Calu3 (cell line): ENCODE data around the gene GAS6. TPM values are rescaled to one million over a fixed set of nuclear protein-coding genes. Genes with fewer than 3 reads are reported as not detected.

Source experiments
- BruUV-seq: library from RNA; stranded (reverse); fragments of 400-500 nt; replicated peaks from 2 replicates; lab custom pipeline; 2021; lab: Mats Ljungman, UMichigan
- CTCF ChIA-PET: fragments of 300-600 bp; sonication (Branson Sonifier 250); formaldehyde crosslinking; loops from one replicate; lab custom pipeline; 2022; ENCODE audit warnings: antibody characterized with exemption; lab: Charles Lee
- DNase-seq: peaks from one replicate; pipeline ENCODE4 v3.0.0; 2022
- H3K27ac Mint-ChIP-seq: one replicate; pipeline ENCODE4 v1.8.0; 2022; ENCODE audit warnings: mixed read lengths; ENCODE audit not compliant: unreplicated experiment
- H3K27me3 Mint-ChIP-seq: one replicate; pipeline ENCODE4 v1.8.0; 2022; ENCODE audit warnings: mixed read lengths; ENCODE audit not compliant: unreplicated experiment
- H3K36me3 Mint-ChIP-seq: one replicate; pipeline ENCODE4 v1.8.0; 2022; ENCODE audit warnings: mild to moderate bottlenecking, moderate library complexity, mixed read lengths; ENCODE audit not compliant: insufficient read depth, unreplicated experiment
- H3K4me1 Mint-ChIP-seq: one replicate; pipeline ENCODE4 v1.8.0; 2022; ENCODE audit warnings: mild to moderate bottlenecking, low read depth, mixed read lengths; ENCODE audit not compliant: unreplicated experiment
- H3K4me3 Mint-ChIP-seq: one replicate; pipeline ENCODE4 v1.8.0; 2022; ENCODE audit warnings: mild to moderate bottlenecking, low read depth, moderate library complexity, mixed read lengths; ENCODE audit not compliant: unreplicated experiment
- H3K9me3 Mint-ChIP-seq: one replicate; pipeline ENCODE4 v1.8.0; 2022; ENCODE audit warnings: low read depth, mixed read lengths; ENCODE audit not compliant: unreplicated experiment
- intact Hi-C: fragments of 100-400 bp; cut with micrococcal nuclease; formaldehyde crosslinking; loops from one replicate; pipeline ENCODE4 v1.10.0; 2022; ENCODE audit not compliant: unreplicated experiment
- total RNA-seq: library from RNA; stranded (reverse); gene quantifications from 2 replicates; pipeline ENCODE4 v1.2.3, GENCODE V29; 2022
- TF ChIP-seq, protein P1 (sequence below): fragments of 200-600 bp; IDR thresholded peaks from one replicate; pipeline ENCODE4 v1.8.0; 2022; ENCODE audit warnings: antibody characterized with exemption; ENCODE audit not compliant: unreplicated experiment

GAS6 gene
- total RNA-seq, 1 experiment from 2014 or later, result 0.42 TPM

DNA sequence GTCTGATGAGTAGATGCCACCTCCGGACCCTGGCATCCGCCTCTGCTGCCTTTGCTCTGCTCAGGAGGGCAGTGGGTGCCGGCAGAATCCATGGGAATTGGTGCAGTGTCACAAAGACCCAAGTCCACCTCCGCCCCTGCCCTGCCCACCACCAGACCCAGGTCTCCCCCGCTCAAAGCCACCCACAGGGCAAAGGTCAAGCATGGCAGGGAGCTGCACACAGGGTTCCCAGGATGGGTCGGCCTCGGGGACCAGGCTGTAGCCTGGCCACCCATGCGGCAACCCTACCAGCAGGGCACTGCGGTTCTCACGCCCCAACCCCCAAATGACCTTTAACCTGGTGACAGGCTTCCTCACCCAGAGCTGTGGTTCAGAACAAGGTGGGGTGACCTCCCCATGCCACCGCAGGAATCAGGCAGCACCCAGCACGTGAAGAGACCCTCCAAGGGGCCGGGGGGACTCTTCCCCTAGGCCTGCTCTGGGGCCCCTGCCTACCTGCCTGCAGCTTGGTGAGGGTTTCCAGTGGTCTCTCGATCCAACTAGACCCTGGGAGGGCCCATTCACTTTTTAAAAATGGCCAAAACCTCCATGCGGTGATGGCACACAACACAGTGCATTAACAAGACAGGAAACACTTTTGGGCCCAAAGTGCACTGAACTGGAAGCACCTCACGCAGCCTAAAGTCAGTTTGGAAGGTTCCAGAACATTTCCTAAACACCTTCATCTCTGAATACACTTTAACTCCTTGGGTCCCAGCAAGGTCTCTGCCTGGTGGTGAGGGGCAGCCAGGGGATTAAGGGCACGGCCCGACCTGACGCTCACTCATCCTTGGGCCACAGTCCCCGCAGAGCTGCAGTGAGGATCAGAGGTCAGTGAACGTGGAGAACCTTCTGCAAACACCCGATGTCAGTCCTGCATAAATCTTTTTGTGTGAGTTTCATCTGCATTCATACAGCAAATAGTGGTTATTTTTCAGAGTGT lies 11.0 kb downstream of the GAS6 start:
- H3K36me3 Mint-ChIP-seq, result no peaks in the 10 kb centered on the region
- no peak overlapping the region for H3K27ac Mint-ChIP-seq
- H3K27me3 Mint-ChIP-seq, result no peaks in the 10 kb centered on the region
- H3K9me3 Mint-ChIP-seq, result no peaks in the 10 kb centered on the region
- no peak overlapping the region for H3K4me3 Mint-ChIP-seq
- no peaks in the 10 kb centered on the region for H3K4me1 Mint-ChIP-seq
- intact Hi-C loops, result no loop called here
- CTCF ChIA-PET, result no interaction called here
- no peak for DNase-seq
- TF ChIP-seq, protein P1, sequence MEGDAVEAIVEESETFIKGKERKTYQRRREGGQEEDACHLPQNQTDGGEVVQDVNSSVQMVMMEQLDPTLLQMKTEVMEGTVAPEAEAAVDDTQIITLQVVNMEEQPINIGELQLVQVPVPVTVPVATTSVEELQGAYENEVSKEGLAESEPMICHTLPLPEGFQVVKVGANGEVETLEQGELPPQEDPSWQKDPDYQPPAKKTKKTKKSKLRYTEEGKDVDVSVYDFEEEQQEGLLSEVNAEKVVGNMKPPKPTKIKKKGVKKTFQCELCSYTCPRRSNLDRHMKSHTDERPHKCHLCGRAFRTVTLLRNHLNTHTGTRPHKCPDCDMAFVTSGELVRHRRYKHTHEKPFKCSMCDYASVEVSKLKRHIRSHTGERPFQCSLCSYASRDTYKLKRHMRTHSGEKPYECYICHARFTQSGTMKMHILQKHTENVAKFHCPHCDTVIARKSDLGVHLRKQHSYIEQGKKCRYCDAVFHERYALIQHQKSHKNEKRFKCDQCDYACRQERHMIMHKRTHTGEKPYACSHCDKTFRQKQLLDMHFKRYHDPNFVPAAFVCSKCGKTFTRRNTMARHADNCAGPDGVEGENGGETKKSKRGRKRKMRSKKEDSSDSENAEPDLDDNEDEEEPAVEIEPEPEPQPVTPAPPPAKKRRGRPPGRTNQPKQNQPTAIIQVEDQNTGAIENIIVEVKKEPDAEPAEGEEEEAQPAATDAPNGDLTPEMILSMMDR, result no peak
- BruUV-seq, result no TSS peak

DNA sequence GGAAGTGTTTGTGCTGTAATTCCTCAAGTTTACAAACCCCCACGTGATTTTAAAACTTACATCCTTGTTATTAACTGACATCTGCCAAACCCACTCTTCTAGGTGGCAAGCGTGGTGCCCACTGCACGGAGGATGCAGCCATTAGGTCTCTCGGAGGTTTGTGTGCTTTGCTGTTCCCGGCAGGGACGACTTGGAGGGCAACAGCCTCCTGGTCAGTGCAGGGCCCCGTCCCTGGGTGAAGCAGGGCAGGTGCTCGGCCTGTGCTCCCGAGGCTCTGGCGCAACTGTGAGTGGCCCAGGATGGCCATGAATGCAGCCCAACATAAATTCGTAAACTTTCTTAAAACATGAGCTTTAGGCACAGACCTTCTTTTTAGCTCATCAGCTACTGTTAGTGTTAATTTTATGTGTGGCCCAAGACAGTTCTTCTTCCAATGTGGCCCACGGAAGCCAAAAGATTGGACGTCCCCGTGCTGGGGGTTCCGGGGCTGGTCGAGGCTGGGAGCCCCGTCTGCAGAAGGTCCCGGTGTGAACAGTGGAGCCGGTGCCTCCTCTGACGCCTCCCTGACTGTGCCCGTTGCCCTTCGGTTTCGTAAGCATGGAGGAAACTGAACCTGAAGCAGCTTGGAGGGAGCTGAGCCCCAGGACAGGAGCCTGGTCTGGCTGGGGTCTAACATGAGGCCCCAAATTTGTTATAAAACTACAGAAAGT lies 11.9 kb downstream of the GAS6 start:
- Mint-ChIP-seq H3K27ac (no peak overlapping the region), H3K4me3 (no peak overlapping the region), H3K36me3 (no peaks in the 10 kb centered on the region), H3K9me3 (no peaks in the 10 kb centered on the region), H3K27me3 (no peaks in the 10 kb centered on the region), H3K4me1 (no peaks in the 10 kb centered on the region)
- intact Hi-C loops, result no loop called here
- no peak for DNase-seq
- CTCF ChIA-PET, result no interaction called here
- TF ChIP-seq, protein P1, result no peak
- no TSS peak for BruUV-seq

DNA sequence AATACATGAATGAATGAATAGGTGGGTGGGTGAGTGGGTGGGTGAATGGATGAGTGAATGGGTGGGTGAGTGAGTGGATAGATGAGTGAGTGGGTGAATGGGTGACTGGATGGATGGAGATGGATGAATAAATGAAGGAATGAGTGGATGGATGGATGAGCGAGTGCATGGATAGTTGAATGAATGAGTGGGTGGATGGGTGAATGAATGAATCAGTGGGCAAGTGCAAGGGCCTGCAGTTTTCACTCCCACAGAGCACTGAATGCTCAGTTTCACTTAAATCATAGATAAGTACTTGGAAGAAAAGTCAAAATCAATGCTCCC lies 12.4 kb downstream of the GAS6 start:
- Mint-ChIP-seq H3K27me3 (no peaks in the 10 kb centered on the region), H3K9me3 (no peaks in the 10 kb centered on the region), H3K4me1 (no peaks in the 10 kb centered on the region), H3K36me3 (no peaks in the 10 kb centered on the region), H3K4me3 (no peak overlapping the region), H3K27ac (no peak overlapping the region)
- TF ChIP-seq, protein P1, result no peak
- no TSS peak for BruUV-seq
- intact Hi-C loops, result no loop called here
- CTCF ChIA-PET, result no interaction called here
- DNase-seq, result no peak

DNA sequence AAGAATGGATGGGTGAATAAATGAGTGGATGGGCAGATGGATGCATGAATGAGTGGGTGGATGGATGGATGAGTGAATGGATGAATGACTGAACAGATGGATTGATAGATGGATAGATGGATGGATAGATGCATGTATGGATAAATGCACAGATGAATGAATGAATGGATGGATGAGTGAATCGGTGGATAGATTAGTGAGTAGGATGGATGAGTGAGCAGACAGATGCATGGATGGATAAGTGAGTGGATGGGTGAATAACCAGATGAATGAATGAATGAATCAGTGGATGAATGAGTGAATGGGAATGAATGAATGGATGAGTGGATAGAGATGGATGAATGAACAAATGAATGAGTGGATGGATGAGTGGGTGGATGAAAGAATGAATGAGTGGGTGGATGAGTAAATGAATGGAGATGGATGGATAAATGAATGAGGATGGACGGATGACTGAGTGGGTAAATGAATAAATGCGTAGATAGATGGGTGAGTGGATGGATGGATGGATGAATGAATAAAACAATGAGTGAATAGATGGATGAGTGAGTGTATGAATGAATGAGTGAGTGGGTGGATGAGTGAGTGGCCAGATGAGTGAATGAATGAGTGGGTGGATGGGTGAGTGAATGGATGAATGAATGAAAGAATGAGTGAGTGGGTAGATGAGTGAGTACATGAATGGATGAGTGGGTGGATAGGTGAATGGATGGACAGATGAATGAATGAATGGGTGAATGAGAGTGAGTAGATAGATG lies 13.0 kb downstream of the GAS6 start:
- intact Hi-C loops, result no loop called here
- Mint-ChIP-seq H3K27ac (no peak overlapping the region), H3K9me3 (no peaks in the 10 kb centered on the region), H3K4me3 (no peak overlapping the region), H3K4me1 (no peaks in the 10 kb centered on the region), H3K27me3 (no peaks in the 10 kb centered on the region), H3K36me3 (no peaks in the 10 kb centered on the region)
- DNase-seq, result no peak
- CTCF ChIA-PET, result no interaction called here
- BruUV-seq, result no TSS peak
- TF ChIP-seq, protein P1, result no peak
